HG03432 (cell line): ENCODE measurements around the gene DIMT1.

Experiments used
- ATAC-seq: cut with Tn5 transposase; IDR thresholded peaks from one replicate; pipeline ENCODE4 v1.9.1; 2021; ENCODE audit warnings: mild to moderate bottlenecking, moderate library complexity; ENCODE audit not compliant: unreplicated experiment

DIMT1 gene

DNA sequence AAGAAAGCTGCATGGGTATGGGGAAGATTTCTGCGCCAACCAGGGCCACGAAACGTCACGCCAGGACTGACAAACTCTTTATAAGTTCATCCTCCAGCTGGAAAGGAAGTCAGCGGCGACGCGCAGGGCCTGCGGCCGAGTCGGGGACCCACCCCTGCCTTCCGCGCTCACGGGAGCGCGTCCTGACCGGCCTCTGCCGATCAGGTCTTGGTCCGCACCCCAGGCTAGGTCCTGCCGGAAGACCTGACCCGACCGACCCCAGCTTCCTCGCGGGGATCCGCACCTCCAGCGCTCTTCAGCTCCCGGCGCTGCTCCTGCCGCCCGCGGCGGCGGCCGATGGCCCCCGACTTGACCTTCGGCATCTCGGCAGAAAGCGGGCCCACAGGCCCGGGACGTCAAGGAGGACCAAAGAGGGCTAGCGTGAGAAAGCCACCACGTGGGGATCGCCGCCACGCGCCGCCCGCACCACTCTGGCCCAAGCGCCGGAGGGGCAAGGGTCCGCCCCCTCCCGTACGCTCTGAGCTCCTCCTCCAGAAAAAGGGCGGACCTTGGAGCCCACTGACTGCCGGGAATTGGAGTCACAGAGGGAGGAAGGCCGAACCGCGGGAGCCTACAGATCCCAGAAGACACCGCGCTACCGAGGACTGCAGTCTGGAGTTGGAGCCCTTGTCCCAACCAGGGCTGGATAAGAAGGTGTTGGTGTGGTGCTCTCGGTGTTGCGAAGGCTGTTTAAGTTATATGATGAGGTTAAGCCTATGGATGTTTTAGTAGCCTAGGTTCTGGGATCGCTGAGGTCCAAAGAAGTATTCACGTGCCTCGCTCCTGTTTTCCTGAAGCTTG lies at the start of gene DIMT1:
DIMT1 (minus strand) TSS at position 495 of the 840 bp plus-strand sequence; CDS start at position 362, 133 bp downstream.
- peak; percentile 98 for ATAC-seq

- no peak for ATAC-seq
Measured at GRCh38 chr5:62450259-62450658, 46.6 kb upstream of the DIMT1 start.

GRCh38 chr5:62448528-62448927 lies 44.8 kb upstream of the DIMT1 start:
- ATAC-seq: no peak

DNA sequence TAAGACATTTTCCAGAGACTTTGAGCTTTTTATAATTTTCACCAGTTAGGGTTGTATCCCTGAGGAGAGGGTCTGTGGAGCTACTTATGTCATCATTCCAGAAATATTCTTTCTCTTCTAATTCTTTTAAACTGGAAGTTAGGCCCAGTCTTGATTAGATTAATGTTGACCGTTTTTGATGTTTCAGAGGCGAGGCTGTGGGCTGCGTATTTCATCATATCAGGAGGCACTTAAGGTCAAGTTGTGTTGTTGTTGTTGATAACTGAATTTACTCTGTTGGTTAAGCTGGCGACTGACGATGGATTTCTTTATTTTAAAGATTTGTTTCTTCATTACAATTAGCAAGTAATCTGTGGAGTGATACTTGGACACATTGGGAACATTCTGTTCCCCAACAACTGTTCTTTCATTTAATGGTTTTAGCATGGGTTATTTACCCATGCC lies 28.9 kb upstream of the DIMT1 start:
- no peak for ATAC-seq

GRCh38 chr5:62431735-62432620 lies 28.3 kb upstream of the DIMT1 start:
- no peak for ATAC-seq

DNA sequence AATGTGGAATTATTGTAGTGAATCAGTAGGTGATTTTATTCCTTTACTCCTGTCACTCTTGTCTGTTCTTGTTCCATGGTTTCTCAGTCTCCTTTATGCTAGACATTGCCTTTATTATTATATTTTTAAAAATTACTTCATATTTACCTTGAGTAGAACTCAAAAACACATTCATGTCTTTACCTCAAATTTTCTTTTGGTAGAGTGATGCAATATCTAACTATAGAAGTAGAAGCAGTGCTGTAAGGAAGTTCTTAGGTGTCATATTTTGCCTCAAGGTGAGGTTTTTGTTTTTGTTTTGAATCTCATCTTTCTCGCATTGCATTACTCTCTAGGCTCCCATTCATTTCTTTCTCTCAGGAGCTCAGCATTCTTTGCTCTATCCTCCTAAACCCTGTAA lies 21.1 kb upstream of the DIMT1 start:
- no peak for ATAC-seq

GRCh38 chr5:62421414-62421813 lies 17.7 kb upstream of the DIMT1 start:
- no peak for ATAC-seq

GRCh38 chr5:62419609-62420008 lies 15.9 kb upstream of the DIMT1 start:
- no peak for ATAC-seq

DNA sequence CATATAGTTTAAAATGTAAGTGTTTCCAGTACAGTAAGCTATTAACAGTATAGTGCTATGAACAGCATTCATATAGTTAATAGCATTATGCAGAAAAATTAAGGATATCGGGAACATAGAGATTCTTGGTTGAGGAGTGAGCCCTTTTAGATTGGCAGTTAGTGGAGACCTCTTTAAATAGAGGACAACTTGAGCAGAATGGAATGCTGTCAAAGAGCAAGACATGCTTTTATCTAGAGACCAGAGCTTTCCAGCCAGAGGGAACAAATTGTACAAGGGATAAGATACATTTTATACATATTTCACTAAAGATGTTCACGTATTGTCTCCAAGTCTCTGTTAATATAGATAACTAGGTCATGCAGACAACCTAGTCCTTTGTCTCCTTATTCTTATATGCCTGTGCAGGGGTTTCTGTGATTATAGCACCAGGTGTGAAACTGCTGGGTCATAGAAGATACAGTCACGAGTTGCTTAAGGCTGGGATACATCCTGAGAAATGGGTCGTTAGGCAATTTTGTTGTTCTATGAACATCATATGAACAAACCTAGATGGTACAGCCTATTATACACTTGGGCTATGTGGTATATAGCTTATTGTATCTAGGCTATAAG lies 14.9 kb upstream of the DIMT1 start:
- no peak for ATAC-seq

GRCh38 chr5:62413711-62414110 lies 10.0 kb upstream of the DIMT1 start:
- ATAC-seq: no peak

GRCh38 chr5:62412549-62413329 lies 9.0 kb upstream of the DIMT1 start, which contains the start of gene IPO11:
Gene IPO11, plus strand, starts transcription at chr5:62412763. Its CDS starts 24,517 bp downstream, at chr5:62437280.
- peak; percentile 98 for ATAC-seq

- ATAC-seq: no peak
Measured at GRCh38 chr5:62395210-62395950, 8.3 kb downstream of the DIMT1 start.

GRCh38 chr5:62386824-62387223 lies 16.9 kb downstream of the DIMT1 start:
- no peak for ATAC-seq

DNA sequence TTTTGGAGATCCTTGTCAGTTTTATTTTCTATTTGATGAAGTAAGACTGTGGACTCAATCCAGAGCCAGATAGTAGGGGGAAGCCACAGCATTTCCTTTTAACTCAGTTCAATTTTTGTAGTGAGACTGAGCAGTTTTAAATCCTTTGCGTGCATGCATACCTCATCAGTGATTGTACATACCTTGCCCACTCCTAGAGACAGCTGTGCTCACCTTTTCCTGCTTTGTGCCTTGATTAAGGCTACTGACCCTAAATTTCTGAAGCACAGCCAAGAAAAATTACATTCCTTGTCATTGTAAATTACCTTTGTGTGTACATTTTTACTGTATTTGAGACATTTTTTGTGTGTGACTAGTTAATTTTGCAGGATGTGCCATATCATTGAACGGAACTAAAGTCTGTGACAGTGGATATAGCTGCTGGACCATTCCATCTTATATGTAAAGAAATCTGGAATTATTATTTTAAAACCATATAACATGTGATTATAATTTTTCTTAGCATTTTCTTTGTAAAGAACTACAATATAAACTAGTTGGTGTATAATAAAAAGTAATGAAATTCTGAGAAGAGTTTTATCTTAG lies 17.8 kb downstream of the DIMT1 start:
- ATAC-seq: no peak

DNA sequence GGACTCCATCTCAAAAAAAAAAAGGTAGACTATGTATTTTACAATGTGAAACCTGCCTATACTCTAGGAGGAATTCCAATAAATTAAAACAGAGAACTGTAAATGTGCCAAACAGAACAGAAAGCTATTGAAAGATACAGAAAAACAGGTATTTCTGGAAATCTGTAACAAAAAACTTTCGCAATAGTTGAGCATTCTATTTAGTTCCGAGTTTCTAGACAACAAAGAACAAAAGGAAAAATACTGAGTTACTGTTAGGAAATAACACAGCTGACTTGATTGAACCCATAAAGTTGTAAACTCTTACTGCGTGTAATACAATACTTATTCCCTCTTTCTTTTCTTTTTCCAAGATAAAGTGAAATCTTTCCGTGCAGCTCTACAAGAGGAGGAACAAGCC lies 18.6 kb downstream of the DIMT1 start:
- ATAC-seq: no peak

GRCh38 chr5:62376064-62376463 lies 27.6 kb downstream of the DIMT1 start:
- ATAC-seq: no peak

DNA sequence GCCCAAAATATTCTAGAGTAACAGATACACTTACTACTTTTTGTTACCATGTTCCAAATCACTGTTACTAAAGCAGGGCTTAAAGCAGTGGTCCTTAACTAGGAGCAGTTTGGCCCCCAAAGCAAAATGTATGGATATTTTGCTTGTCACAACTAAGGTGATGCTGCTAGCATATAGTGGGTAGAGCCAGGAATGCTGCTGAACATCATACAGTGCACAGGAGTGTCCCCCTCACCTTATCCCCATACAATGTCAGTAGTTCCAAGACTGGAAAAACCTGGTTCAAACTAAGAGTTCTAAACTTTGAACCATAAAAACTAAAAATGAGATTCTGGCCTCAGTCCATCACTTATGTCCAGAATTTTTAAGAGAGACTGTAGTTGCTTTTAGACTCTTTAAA lies 28.1 kb downstream of the DIMT1 start:
- ATAC-seq: no peak

- no peak for ATAC-seq
Measured at GRCh38 chr5:62374090-62374489, 29.6 kb downstream of the DIMT1 start.

DNA sequence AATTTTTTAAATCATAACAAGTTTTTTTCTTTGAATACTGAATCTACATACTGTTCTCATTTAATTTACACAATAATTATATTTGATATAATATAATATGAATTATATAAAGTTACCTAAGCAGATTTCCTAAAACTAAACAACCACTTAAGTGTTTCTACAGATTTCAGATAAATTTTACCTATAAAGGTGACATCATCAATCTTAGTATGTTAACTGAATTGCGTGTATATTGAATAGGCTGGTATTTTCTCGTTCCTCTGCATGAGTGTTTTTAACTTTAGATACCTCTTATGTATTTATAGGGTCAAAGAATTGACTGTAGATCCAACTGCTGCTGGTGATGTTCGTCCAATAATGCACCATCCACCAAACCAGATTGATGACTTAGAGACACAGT lies 30.3 kb downstream of the DIMT1 start:
- ATAC-seq: no peak
